Hepatocyte (in vitro differentiated cells): ENCODE results near the gene HSD17B7. TPM values are rescaled to one million over a fixed set of nuclear protein-coding genes. Genes with fewer than 3 reads are reported as not detected.
"Not testable (repeated sequence)": the region's sequence is repeated elsewhere in the genome, so short reads cannot be mapped to it uniquely, and the experiment has no call there.

Experiments used
- DNase-seq: peaks from one replicate; pipeline ENCODE4 v3.0.0-alpha.2; 2016; ENCODE audit warnings: low spot score
- H2AFZ ChIP-seq: fragments of 200-600 bp; sonication (generic); 2 replicates; pipeline ENCODE4 v1.6.0; 2016; ENCODE audit warnings: antibody characterized with exemption, mild to moderate bottlenecking
- H3K27ac ChIP-seq: fragments of 200-600 bp; sonication (generic); 2 replicates; pipeline ENCODE4 v1.5.1; 2016; ENCODE audit warnings: mild to moderate bottlenecking
- H3K27me3 ChIP-seq: fragments of 200-600 bp; sonication (generic); 2 replicates; pipeline ENCODE4 v1.6.1; 2016
- H3K36me3 ChIP-seq: fragments of 200-600 bp; sonication (generic); replicated peaks from 2 replicates; pipeline ENCODE4 v1.5.1; 2016; ENCODE audit warnings: low read depth; ENCODE audit not compliant: insufficient read depth
- H3K4me1 ChIP-seq: fragments of 200-600 bp; sonication (generic); 2 replicates; pipeline ENCODE4 v1.5.1; 2016; ENCODE audit warnings: mild to moderate bottlenecking, moderate library complexity; ENCODE audit not compliant: insufficient read depth
- H3K4me2 ChIP-seq: fragments of 200-600 bp; sonication (generic); 2 replicates; pipeline ENCODE4 v1.6.0; 2016
- H3K4me3 ChIP-seq: fragments of 200-600 bp; sonication (generic); 2 replicates; pipeline ENCODE4 v1.5.1; 2016; ENCODE audit warnings: mild to moderate bottlenecking
- H3K79me2 ChIP-seq: fragments of 200-600 bp; sonication (generic); 2 replicates; pipeline ENCODE4 v1.6.0; 2017; ENCODE audit warnings: mild to moderate bottlenecking
- H3K9me2 ChIP-seq: fragments of 200-600 bp; sonication (generic); replicated peaks from 2 replicates; pipeline ENCODE4 v1.6.0; 2017; ENCODE audit warnings: mild to moderate bottlenecking; ENCODE audit not compliant: insufficient read depth
- H3K9me3 ChIP-seq: fragments of 200-600 bp; sonication (generic); 2 replicates; pipeline ENCODE4 v1.5.1; 2016; ENCODE audit warnings: low read depth, mild to moderate bottlenecking
- H4K20me1 ChIP-seq: fragments of 200-600 bp; sonication (generic); 2 replicates; pipeline ENCODE4 v1.6.0; 2016; ENCODE audit warnings: mild to moderate bottlenecking; ENCODE audit not compliant: insufficient read depth, poor library complexity, severe bottlenecking
- CTCF ChIP-seq: fragments of 200-600 bp; sonication (generic); IDR thresholded peaks from 2 replicates; pipeline ENCODE4 v1.5.1; 2016; ENCODE audit warnings: antibody characterized with exemption, mild to moderate bottlenecking; ENCODE audit not compliant: poor library complexity
- WGBS: methylation state at CpG from one replicate; pipeline ENCODE4 v1.1.6; 2016; ENCODE audit warnings: low lambda C conversion rate; ENCODE audit errors: missing lambda C conversion rate; 5-methylcytosine and 5-hydroxymethylcytosine counted together
- polyA plus RNA-seq: library from polyadenylated mRNA; unstranded; fragments of >200 nt; fragmentation: Nextera tagmentation; extraction: Ambion mirVana; gene quantifications from 2 replicates; pipeline ENCODE4 v1.2.1, GENCODE V29; 2016
- total RNA-seq: library from RNA; depleted of rRNA; stranded (reverse); fragments of >200 nt; gene quantifications from 2 replicates; pipeline ENCODE4 v1.2.3, GENCODE V29; 2014

Gene HSD17B7
- total and polyA plus RNA-seq, 2 experiments from 2014 or later, result 41.5 to 45.8 TPM

DNA sequence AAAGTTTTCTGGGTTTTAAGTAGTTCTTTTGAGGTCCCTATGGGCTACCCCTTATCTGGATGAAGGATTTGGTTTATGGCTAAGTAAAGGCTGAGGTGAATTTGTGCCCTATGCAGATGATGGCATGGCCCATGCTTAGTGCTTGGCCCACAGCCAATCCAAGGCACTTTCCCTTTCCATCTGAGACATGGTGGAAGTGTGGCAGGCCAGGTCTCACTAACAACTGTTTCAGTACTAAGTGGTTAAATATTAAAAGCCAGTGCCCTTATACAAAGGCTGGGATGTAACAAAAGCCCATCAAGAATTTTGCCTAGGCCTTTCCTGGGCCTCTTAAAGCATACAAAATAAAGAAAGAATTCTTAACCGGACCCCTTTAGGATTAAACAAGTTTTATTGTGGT is 1.7 kb upstream of the HSD17B7 start:
- H3K36me3 ChIP-seq, H3K9me3 ChIP-seq, H3K27me3 ChIP-seq, H2AFZ ChIP-seq, H3K9me2 ChIP-seq, H4K20me1 ChIP-seq, H3K4me3 ChIP-seq, H3K4me2 ChIP-seq: not testable (repeated sequence)
- DNase-seq, result peak; percentile 35
- H3K4me1 ChIP-seq, result peaks cover 13% of the 10 kb centered on the region
- H3K27ac ChIP-seq, result peak overlapping the region; percentile 92
- H3K79me2 ChIP-seq, result peaks cover 14% of the 10 kb centered on the region
- WGBS, result 12% methylated on average over 1 of the region's 1 CpG

DNA sequence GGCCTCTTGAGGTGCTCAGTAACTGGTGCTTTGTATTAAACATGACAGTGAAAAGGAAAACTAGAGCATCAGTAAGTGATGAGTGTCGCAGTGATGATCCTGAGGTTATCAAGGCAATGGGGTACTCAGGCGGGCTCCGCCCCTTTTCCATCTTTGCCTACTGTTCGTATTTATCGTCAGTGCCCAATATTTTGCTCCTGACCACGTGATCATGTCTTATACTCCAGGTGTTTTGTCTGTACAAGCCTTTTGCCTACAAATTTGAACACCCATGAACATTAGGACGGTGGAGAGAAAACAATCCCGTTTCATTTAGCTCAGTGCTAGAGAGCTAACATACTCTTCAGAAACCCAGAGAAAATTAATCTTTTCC is 469 bp downstream of the HSD17B7 start:
- WGBS, result 1% methylated on average over 8 of the region's 8 CpGs
- not testable (repeated sequence) for H3K9me3 ChIP-seq, DNase-seq, H3K27me3 ChIP-seq, H4K20me1 ChIP-seq, H2AFZ ChIP-seq, H3K36me3 ChIP-seq, H3K9me2 ChIP-seq
- H3K4me2 ChIP-seq, result peak overlapping the region; percentile 80
- peaks cover 13% of the 10 kb centered on the region for H3K4me1 ChIP-seq
- H3K79me2 ChIP-seq, result peaks cover 14% of the 10 kb centered on the region
- peak overlapping the region; percentile 13 for H3K4me3 ChIP-seq
- peak overlapping the region; percentile 87 for H3K27ac ChIP-seq

GRCh38 chr1:162794284-162794683 is 3.8 kb downstream of the HSD17B7 start:
- not testable (repeated sequence) for H3K4me3 ChIP-seq, H3K27me3 ChIP-seq, H2AFZ ChIP-seq, H3K9me3 ChIP-seq, H3K36me3 ChIP-seq, DNase-seq, H4K20me1 ChIP-seq, H3K4me1 ChIP-seq, H3K9me2 ChIP-seq
- H3K27ac ChIP-seq, result peak overlapping the region; percentile 2
- H3K79me2 ChIP-seq, result peaks cover 14% of the 10 kb centered on the region
- WGBS, result 56% methylated on average over 1 of the region's 1 CpG
- H3K4me2 ChIP-seq, result peak overlapping the region; percentile 48

- not testable (repeated sequence) for H3K27me3 ChIP-seq, H2AFZ ChIP-seq, H3K36me3 ChIP-seq, H3K4me3 ChIP-seq, H3K9me2 ChIP-seq, H3K9me3 ChIP-seq, H3K4me2 ChIP-seq, H3K4me1 ChIP-seq, DNase-seq, H4K20me1 ChIP-seq
- 38% methylated on average over 4 of the region's 4 CpGs for WGBS
- Histone ChIP-seq H3K79me2 (peaks cover 12% of the 10 kb centered on the region), H3K27ac (peak overlapping the region; percentile 48)
Measured at GRCh38 chr1:162796617-162797279, 6.2 kb downstream of the HSD17B7 start.

DNA sequence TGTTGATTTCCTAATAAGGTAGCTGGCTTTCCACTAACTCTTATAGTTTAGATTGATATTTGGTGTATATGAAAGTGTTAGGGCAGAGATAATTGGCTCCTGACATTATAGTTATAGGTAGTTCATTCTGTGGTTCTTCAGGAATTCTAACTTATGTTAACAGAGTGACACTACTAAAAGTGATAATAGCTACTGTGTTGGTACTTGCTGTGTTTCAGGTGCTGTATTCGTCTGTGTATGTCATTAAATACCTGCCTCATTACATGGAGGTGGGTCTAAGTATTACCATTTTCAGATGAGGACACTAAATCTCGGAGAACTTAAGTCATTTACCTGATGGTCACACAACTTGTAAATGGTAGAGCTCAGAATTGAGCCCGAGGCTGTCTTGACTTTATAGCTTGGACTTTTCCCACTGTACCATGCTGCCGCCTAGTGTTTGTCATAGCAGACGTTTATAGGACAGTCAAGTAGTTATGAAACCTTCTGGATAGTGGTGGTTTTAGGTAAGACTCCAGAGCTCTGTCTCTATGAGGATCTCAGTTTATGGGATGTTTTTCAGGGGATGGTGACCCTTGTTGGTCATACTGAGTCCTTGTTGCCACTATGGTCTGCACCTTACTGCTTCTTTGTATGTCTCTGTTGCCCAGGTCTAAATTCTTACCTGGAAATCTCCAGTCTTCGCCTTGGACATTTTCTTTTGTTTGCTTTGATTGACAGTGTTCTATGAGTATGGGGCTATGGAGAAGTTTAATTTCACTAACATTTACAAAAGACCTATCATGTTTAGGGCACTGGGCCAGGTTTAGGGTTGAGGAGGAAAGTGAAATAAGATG is 9.7 kb downstream of the HSD17B7 start:
- H3K36me3 ChIP-seq, H3K4me1 ChIP-seq, H3K27me3 ChIP-seq, H3K27ac ChIP-seq, H3K79me2 ChIP-seq, H3K4me2 ChIP-seq, H3K9me2 ChIP-seq, H4K20me1 ChIP-seq, H2AFZ ChIP-seq, H3K4me3 ChIP-seq, H3K9me3 ChIP-seq: not testable (repeated sequence)
- peak; percentile 67 for TF ChIP-seq CTCF
- peak; percentile 83 for DNase-seq
- WGBS, result 46% methylated on average over 6 of the region's 6 CpGs

GRCh38 chr1:162807503-162807902 is 17.0 kb downstream of the HSD17B7 start:
- H3K9me3 ChIP-seq, H3K4me3 ChIP-seq, H3K27me3 ChIP-seq, H2AFZ ChIP-seq, H3K4me2 ChIP-seq, H3K4me1 ChIP-seq, DNase-seq, H3K27ac ChIP-seq, H3K9me2 ChIP-seq, H3K79me2 ChIP-seq, H3K36me3 ChIP-seq, H4K20me1 ChIP-seq: not testable (repeated sequence)
- 80% methylated on average over 2 of the region's 2 CpGs for WGBS

- WGBS, result 100% methylated on average over 2 of the region's 2 CpGs
Measured at GRCh38 chr1:162812357-162812756, 21.9 kb downstream of the HSD17B7 start.

DNA sequence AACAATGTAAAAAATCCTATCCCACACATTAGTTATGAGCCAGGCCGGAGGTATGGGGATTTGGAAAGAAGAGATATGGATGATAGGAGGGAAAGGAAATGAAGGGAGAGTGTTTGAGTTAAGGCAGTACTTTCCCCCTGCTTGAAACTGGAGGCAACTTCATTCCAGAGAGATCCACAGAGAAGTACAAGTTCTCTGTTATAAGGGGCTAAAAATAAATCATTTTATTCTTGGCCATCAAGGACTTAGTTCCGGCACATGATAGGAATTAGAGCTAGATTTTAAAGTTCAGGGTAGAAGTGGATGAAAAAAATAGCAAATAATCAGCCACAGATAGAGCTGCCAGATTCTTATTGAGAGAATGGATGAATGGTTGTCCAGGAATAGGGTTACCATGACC is 27.6 kb downstream of the HSD17B7 start:
- WGBS, result 78% methylated on average over 2 of the region's 2 CpGs
- H3K4me2 ChIP-seq, H4K20me1 ChIP-seq, H3K4me1 ChIP-seq, H3K36me3 ChIP-seq, H3K27ac ChIP-seq, H3K79me2 ChIP-seq, H3K9me3 ChIP-seq, DNase-seq, H3K4me3 ChIP-seq, H3K27me3 ChIP-seq, H3K9me2 ChIP-seq, H2AFZ ChIP-seq: not testable (repeated sequence)

More at GRCh38 chr1:162812357-162812756, 21.9 kb downstream of the HSD17B7 start:
- H3K36me3 ChIP-seq, H3K79me2 ChIP-seq, H3K27ac ChIP-seq, DNase-seq, H3K4me3 ChIP-seq, H3K9me3 ChIP-seq, H2AFZ ChIP-seq, H3K9me2 ChIP-seq, H3K4me2 ChIP-seq, H3K4me1 ChIP-seq, H4K20me1 ChIP-seq, H3K27me3 ChIP-seq: not testable (repeated sequence)
